Measurements from ENCODE around the gene MATCAP1.

MATCAP1 gene

DNA sequence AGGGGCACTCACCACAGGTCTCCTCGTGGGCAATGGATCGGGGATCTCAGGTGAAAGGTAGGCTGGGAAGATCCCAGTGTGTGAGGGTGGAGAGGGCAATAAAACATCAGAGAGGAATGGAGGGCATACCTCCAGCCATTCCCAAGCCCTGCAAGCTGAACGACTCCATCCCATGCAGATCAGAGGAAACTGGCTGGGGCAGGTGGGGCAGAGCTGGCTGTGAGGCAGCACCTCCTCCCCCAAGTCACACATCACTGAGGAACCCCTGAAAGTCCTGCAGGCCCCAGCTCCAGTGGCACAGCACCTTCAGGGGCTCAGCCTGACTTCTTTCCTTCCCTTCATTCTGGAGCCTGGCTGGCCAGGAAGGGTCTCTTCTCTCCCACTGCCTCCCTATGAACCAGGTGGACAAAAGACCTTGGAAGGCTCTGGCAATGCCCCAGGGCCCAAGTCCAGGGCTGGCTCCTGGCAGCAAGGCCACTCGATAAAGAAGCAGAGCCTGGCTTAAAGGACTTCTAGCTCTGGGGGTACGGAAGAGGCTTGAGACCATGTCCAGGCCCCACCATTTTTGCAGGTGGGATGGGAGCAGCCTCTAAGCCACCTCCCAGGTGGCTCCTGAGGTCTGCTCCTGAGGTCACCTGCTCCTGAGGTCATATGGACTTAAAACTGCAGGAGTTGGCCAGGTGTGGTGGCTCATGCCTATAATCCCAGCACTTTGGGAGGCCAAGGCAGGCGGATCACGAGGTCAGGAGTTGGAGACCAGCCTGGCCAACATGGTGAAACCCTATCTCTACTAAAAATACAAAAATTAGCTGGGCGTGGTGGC, 29.6 kb upstream of the MATCAP1 start:
- Mint-ChIP-seq H3K4me3 (no peak overlapping the region), H3K9me3 (no peaks in the 10 kb centered on the region), H3K27ac (no peak overlapping the region), H3K4me1 (peaks cover 0 to 7% of the 10 kb centered on the region in 2 donors), H3K27me3 (no peaks in the 10 kb centered on the region), H3K36me3 (peaks cover 3 to 14% of the 10 kb centered on the region in 2 donors)
- ATAC-seq (replicated peaks) (no peak), DNase-seq (no peak)

DNA sequence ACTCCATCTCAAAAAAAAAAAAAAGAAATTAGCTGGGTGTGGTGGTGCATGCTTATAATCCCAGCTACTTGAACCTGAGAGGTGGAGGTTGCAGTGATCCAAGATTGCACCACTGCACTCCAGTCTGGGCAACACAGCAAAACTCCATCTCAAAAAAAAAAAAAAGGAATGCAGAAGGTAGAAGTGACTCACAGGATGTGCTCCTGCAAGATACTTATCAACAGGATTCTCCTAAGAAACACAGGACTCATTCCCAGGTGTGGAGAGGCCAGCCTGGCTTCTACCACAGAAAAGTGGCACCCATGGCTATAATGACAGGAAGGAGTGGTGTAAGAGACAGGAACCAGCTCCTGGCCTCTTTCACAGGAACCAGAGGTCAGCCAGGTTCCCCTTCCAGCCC, 29.0 kb upstream of the MATCAP1 start:
- Mint-ChIP-seq H3K4me3 (no peak overlapping the region), H3K27me3 (no peaks in the 10 kb centered on the region), H3K27ac (no peak overlapping the region), H3K9me3 (no peaks in the 10 kb centered on the region), H3K36me3 (peaks cover 3 to 13% of the 10 kb centered on the region in 2 donors), H3K4me1 (peaks cover 0 to 7% of the 10 kb centered on the region in 2 donors)
- no peak for ATAC-seq (replicated peaks)
- DNase-seq, result no peak

DNA sequence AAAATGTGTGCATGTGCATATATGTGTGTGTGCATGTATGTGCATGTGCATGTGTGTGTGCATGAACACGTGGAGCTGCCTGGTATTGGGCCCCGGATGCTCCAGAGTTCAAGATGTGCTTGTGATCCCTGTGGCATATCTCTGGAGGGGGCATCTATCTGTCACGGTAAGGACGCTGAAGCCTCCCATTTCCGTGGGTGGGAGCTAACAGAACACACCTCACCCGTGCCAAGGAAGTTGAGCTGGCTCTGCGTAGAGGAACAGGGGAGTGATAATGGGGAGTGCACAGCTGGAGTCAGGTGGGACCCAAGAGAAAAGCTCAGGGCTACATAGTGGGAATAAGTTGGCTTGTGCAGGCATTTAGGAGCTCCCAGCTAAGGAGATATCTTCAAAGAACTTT, 27.9 kb upstream of the MATCAP1 start:
- no peaks in the 10 kb centered on the region for H3K27me3 Mint-ChIP-seq
- peaks cover 0 to 11% of the 10 kb centered on the region in 2 donors for H3K36me3 Mint-ChIP-seq
- H3K4me1 Mint-ChIP-seq, result peaks cover 0 to 1% of the 10 kb centered on the region in 2 donors
- no peak overlapping the region for H3K27ac Mint-ChIP-seq
- H3K9me3 Mint-ChIP-seq, result no peaks in the 10 kb centered on the region
- no peak for ATAC-seq (replicated peaks)
- H3K4me3 Mint-ChIP-seq, result no peak overlapping the region
- no peak for DNase-seq

DNA sequence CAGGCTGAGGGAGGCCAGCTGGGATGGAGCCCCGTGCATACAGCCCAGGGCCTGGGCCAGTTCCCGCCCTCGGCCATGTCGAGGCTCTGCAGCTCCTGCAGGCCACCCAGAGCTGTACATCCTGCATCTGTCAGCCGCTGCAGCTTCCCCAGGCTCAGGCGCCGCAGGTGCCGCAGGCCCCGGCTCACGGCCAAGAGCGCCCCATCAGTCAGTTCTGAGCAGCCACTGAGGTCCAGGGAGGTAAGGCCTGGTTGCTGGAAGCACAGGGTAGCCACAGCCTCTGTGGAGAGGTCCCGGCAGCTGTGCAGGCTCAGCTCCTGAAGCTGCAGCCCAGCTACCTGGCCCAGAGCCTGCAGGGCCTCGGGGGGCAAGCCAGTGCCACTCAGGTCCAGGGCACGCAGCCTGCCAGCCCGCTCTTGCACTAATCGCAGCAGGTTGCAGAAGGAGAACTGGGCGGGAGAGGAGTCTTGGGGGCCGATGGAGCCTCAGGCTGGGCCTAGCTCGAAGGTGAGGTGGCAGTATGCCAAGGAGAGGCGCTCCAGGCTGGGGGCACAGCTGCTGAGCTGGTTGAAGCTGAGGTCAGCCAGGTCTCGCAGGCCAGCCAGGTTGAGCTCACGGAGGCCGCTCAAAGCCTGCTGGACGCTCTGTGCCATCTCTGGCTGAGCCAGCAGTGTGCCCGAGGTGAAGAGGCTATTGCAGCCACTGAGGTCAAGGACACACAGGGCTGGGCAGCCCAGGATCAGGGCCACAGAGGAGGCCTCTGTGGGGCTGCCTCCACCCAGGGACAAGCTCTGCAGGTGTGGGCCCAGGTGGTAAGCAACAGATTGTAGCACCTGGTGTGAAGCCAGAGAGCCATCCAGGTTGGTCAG, 26.5 kb upstream of the MATCAP1 start:
- no peak for DNase-seq

DNA sequence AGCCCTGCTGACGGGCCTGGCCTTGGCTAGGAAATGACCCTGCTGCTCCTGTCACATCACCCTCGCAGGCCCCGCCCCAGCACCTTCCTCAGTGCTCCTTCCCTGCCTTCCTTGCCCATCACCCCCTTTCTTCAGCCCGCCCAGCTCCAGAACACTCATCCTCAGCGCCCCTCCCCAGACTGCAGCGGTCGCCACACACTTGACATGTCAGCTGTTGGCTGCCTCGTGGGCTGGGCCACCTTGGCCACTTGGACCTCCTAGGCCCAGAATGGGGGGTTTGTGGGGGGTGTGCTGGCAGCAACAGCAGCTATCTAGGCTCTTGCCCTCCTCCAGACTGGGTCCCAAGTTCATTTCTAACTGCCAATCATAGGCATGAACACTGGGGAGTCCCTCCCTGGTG, 25.8 kb upstream of the MATCAP1 start:
- H3K36me3 Mint-ChIP-seq, result peaks cover 3 to 29% of the 10 kb centered on the region in 2 donors
- no peaks in the 10 kb centered on the region for H3K9me3 Mint-ChIP-seq
- DNase-seq (no peak), ATAC-seq (replicated peaks) (no peak)
- H3K27ac Mint-ChIP-seq, result no peak overlapping the region
- no peaks in the 10 kb centered on the region for H3K27me3 Mint-ChIP-seq
- H3K4me3 Mint-ChIP-seq, result peak overlapping the region in 1 of 2 donors; percentile 7
- peaks cover 0 to 3% of the 10 kb centered on the region in 2 donors for H3K4me1 Mint-ChIP-seq

More for the DNA sequence above, 26.5 kb upstream of the MATCAP1 start:
- H3K36me3 Mint-ChIP-seq, result peaks cover 3 to 21% of the 10 kb centered on the region in 2 donors
- ATAC-seq (replicated peaks), result no peak
- H3K9me3 Mint-ChIP-seq, result no peaks in the 10 kb centered on the region
- H3K4me1 Mint-ChIP-seq, result peaks cover 0 to 3% of the 10 kb centered on the region in 2 donors
- no peaks in the 10 kb centered on the region for H3K27me3 Mint-ChIP-seq
- no peak overlapping the region for H3K27ac Mint-ChIP-seq
- no peak overlapping the region for H3K4me3 Mint-ChIP-seq

DNA sequence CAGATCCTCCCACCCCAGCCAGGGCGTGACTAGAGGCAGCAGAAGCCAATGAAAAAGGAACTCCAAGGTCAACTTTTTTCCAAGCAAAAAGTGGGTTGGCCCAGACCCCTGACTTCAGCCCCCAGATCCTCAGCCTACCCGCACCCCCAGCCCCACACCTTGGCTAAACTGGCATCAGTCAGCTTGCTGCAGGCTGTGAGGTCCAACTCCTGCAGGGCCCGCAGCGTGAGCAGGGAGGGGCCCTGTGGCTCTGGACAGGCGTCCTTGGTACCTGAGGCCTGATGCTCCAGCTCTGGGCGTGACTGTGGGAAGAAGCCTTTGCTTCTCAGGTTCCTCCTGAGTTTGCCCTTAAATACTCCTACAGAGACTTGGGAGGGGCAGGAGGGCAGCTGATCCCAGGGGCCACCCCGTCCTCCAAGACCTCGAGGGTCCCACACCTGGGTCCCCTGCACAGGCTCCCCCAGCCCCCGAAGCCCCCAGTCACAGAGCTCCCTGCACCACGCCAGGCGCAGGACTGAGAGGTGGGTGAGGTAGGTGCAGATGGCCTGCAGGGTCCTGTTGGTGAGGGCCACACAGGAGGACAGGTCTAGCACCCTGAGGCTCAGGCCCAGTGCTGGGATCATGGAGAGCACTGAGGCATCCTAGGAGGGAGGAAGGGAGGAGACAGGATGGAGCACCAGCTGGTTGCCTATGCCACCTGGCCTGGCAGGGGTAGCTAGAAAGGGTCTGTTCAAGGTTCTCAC, 24.6 kb upstream of the MATCAP1 start:
- no peaks in the 10 kb centered on the region for H3K27me3 Mint-ChIP-seq

DNA sequence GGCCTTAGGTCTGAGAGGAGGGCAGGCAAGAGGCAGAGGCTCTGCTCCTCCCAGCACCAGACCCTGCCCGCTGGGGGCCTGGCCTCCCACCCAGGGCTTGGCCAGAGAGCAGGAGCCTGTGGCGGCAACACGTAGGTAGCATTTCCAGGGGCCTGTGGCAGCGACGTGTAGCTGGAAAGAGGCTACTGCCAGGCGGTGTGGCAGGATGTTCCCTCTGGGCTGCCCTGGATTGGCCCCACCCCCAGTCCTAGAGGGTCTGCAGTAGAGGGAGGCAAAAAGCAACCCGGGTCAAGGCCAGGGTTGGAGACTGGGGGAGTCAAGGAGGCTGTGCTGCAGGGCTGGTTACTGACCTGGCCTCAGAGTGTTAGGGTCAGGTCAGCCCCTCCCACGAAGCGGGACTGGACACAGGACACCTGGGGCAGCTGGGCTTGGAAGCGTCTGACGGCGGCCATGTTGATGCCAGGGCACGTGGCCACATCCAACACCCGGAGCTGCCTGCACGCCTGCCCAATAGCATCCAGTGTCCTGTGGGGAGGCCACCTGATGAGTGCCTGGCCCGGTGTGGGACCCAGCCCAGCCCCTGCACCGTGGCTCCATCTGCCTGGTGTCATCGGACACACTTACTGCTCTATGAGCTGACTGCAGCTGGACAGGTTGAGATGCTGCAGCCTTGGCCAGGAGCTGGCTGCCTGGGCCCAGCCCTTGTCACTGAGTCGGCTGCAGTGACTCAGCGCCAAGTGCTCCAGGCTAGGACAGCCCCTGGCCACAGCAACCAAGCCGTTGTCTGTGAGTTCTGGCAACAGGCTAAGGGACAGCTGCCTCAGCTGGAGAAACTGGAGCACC, 23.7 kb upstream of the MATCAP1 start:
- Mint-ChIP-seq H3K9me3 (no peaks in the 10 kb centered on the region), H3K27ac (peak overlapping the region; percentile 81), H3K4me3 (no peak overlapping the region), H3K4me1 (peaks cover 0 to 3% of the 10 kb centered on the region in 2 donors), H3K27me3 (no peaks in the 10 kb centered on the region), H3K36me3 (peaks cover 3 to 38% of the 10 kb centered on the region in 2 donors)
- ATAC-seq (replicated peaks) (no peak), DNase-seq (no peak)

More for the DNA sequence above, 24.6 kb upstream of the MATCAP1 start:
- peaks cover 3 to 34% of the 10 kb centered on the region in 2 donors for H3K36me3 Mint-ChIP-seq
- no peak for DNase-seq
- H3K27ac Mint-ChIP-seq, result peak overlapping the region; percentile 31
- peak in 1 of 2 donors; percentile 9 for ATAC-seq (replicated peaks)
- no peak overlapping the region for H3K4me3 Mint-ChIP-seq
- peaks cover 0 to 3% of the 10 kb centered on the region in 2 donors for H3K4me1 Mint-ChIP-seq
- no peaks in the 10 kb centered on the region for H3K9me3 Mint-ChIP-seq

DNA sequence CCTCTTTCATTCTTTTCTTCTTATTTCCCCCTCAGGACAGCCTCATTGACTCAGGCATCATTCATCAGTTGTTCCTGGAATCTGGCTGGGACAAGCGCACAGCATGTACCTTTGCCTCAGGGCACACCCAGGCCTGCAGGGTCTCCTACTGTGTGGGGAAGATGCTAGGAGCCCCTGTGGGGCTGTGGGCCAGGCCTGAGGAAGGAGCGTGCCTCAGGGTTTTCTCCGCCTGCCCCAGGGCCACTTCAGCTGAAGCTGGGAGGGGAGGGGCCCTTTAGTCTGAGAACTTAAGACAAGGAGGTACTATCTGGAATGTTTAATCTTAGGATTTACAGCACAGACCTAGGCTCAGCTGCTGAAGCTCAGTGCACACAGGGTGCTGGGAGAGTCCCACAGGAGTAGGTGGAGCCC, 23.1 kb upstream of the MATCAP1 start:
- H3K36me3 Mint-ChIP-seq, result peaks cover 3 to 42% of the 10 kb centered on the region in 2 donors
- H3K9me3 Mint-ChIP-seq, result no peaks in the 10 kb centered on the region
- DNase-seq (no peak), ATAC-seq (replicated peaks) (no peak)
- no peak overlapping the region for H3K4me3 Mint-ChIP-seq
- no peaks in the 10 kb centered on the region for H3K27me3 Mint-ChIP-seq
- H3K27ac Mint-ChIP-seq, result peak overlapping the region; percentile 72
- H3K4me1 Mint-ChIP-seq, result peaks cover 0 to 3% of the 10 kb centered on the region in 2 donors

DNA sequence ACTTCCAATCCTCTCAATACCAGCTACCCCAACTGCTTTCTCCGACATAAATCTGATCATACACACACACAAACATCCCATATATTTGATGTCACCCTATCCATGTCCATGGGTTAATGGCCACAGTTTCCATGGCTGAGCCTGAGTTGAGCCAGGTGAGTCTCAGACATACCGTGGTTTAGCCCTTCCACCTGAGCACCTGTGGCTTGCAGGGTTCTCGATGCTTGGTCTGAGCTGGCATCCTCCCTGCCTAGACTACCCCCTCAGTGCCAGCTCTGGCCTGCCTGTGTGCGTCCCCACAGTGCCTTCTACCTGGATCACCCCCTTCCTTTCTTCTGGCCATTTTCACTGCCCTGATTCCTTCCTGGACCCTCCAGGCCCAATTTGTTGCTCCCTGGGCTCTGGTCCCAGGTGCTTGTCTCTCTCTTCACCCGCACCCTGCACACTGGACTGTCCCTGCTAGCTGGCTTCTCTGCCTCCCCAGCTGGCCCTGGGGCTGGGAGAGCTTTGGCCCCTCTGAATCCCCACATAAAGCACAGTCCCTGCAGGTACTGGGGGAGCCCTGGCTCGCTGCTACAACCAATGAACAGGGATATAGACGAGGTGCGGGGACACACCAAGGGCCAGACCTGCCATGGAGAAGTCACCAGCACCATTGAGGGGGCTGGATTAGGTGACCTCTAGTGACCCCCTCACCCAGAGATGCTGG, 22.5 kb upstream of the MATCAP1 start:
- peak overlapping the region; percentile 88 for H3K27ac Mint-ChIP-seq
- no peaks in the 10 kb centered on the region for H3K9me3 Mint-ChIP-seq
- peaks cover 5 to 44% of the 10 kb centered on the region in 2 donors for H3K36me3 Mint-ChIP-seq
- no peaks in the 10 kb centered on the region for H3K27me3 Mint-ChIP-seq
- no peak overlapping the region for H3K4me3 Mint-ChIP-seq
- ATAC-seq (replicated peaks) (no peak), DNase-seq (no peak)
- peaks cover 0 to 3% of the 10 kb centered on the region in 2 donors for H3K4me1 Mint-ChIP-seq

DNA sequence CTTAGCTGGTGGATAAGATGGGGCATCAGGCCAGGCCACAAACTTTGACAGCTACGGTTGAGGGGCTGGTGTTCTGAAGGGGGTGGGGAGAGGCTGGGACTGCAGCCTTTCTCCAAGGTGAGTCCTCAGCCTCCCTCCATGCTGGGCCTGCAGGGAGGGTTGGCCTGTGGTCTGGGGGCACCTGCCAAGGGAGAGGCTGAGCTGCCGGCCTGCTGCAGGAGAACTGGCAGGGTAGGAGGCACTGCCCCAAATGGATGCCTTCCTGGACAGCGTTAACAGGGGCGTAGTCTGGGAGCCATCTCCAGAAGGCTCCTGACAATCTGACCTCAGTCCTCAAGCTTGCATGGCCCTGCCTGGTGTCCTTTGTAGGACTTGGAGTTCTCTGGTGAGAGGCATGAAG, 20.3 kb upstream of the MATCAP1 start:
- Mint-ChIP-seq H3K27ac (no peak overlapping the region), H3K4me1 (peaks cover 5 to 8% of the 10 kb centered on the region in 2 donors), H3K4me3 (no peak overlapping the region), H3K36me3 (peaks cover 18 to 53% of the 10 kb centered on the region in 2 donors), H3K9me3 (no peaks in the 10 kb centered on the region), H3K27me3 (no peaks in the 10 kb centered on the region)
- ATAC-seq (replicated peaks) (no peak), DNase-seq (no peak)

DNA sequence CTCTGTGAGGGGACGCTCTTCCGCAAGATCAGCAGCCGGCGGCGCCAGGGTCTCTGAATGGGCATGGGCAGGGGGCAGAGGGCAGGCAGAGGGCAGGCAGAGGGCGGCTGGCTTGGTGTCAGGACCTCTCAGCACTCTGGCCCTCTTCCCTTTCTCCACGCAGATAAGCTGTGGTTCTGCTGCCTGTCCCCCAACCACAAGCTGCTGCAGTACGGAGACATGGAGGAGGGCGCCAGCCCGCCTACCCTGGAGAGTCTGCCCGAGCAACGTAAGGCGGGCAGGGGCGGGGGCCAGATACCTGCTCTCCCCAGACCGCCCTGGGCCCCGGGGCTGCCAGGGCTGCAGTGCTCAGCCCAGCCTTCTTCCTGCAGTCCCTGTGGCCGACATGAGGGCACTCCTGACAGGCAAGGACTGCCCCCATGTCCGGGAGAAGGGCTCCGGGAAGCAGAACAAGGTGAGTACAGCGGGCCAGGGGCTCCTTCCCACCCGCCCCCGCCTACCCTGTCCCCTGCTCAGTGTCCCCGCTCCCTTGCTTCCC, 19.3 kb upstream of the MATCAP1 start:
- Mint-ChIP-seq H3K4me1 (peaks cover 9 to 15% of the 10 kb centered on the region in 2 donors), H3K36me3 (peaks cover 24 to 59% of the 10 kb centered on the region in 2 donors), H3K27me3 (no peaks in the 10 kb centered on the region), H3K9me3 (no peaks in the 10 kb centered on the region), H3K27ac (no peak overlapping the region), H3K4me3 (no peak overlapping the region)
- no peak for ATAC-seq (replicated peaks)
- DNase-seq, result no peak

DNA sequence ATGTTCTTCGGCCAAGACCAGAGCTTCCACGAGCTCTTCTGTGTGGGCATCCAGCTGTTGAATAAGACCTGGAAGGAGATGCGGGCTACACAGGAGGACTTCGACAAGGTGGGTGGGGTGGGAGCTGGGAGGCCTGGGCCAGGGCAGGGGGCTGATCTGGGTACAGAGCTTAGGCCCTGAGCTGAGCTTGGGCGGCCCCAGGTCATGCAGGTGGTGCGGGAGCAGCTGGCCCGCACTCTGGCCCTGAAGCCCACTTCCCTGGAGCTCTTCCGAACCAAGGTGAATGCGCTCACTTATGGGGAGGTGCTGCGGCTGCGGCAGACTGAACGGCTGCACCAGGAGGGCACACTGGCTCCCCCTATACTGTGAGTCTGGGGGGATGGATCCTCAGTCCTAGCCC, 18.7 kb upstream of the MATCAP1 start:
- Mint-ChIP-seq H3K27me3 (no peaks in the 10 kb centered on the region), H3K4me1 (peaks cover 11 to 21% of the 10 kb centered on the region in 2 donors), H3K9me3 (no peaks in the 10 kb centered on the region), H3K27ac (no peak overlapping the region), H3K36me3 (peaks cover 28 to 65% of the 10 kb centered on the region in 2 donors), H3K4me3 (no peak overlapping the region)
- no peak for ATAC-seq (replicated peaks)
- DNase-seq, result no peak

Measured in stimulated activated naive B cell treated with anti-CD40 and anti-IgM and Interleukin-4, amounts not matched to agents 10 μg/mL and 1 μg/mL and 100 μg/mL, for 72 hours (primary cell).